HG02798 (cell line): ENCODE results near the gene UBE2E3.

Experiments used
- ATAC-seq: cut with Tn5 transposase; IDR thresholded peaks from one replicate; pipeline ENCODE4 v1.9.1; 2021; ENCODE audit warnings: mild to moderate bottlenecking; ENCODE audit not compliant: unreplicated experiment, poor library complexity

Gene UBE2E3

GRCh38 chr2:180980106-180980942, at the start of gene UBE2E3:
TSS of gene UBE2E3 (plus strand) at chr2:180980605. CDS start at chr2:180982043, 1,438 bp downstream.
- peak; percentile 83 for ATAC-seq

GRCh38 chr2:180931841-180932240, 48.6 kb upstream of the UBE2E3 start:
- no peak for ATAC-seq

- ATAC-seq: no peak
These were observed 47.1 kb upstream of the UBE2E3 start for GRCh38 chr2:180933332-180933731.

- no peak for ATAC-seq
These were observed 45.5 kb upstream of the UBE2E3 start for GRCh38 chr2:180934911-180935310.

GRCh38 chr2:180937480-180937879, 42.9 kb upstream of the UBE2E3 start:
- peak; percentile 74 for ATAC-seq

- ATAC-seq: peak; percentile 53
These were observed 42.0 kb upstream of the UBE2E3 start for GRCh38 chr2:180938451-180938850.

GRCh38 chr2:180943275-180943674, 37.1 kb upstream of the UBE2E3 start:
- ATAC-seq: no peak

- ATAC-seq: no peak
These were observed 36.0 kb upstream of the UBE2E3 start for GRCh38 chr2:180944372-180944771.

- ATAC-seq: no peak
These were observed 33.2 kb upstream of the UBE2E3 start for GRCh38 chr2:180947208-180947689.

GRCh38 chr2:180949896-180950295, 30.5 kb upstream of the UBE2E3 start:
- ATAC-seq: no peak

GRCh38 chr2:180952082-180952481, 28.3 kb upstream of the UBE2E3 start:
- peak; percentile 52 for ATAC-seq

- no peak for ATAC-seq
These were observed 27.6 kb upstream of the UBE2E3 start for GRCh38 chr2:180952731-180953336.

- no peak for ATAC-seq
These were observed 26.9 kb upstream of the UBE2E3 start for GRCh38 chr2:180953550-180953949.

- no peak for ATAC-seq
These were observed 25.3 kb upstream of the UBE2E3 start for GRCh38 chr2:180955101-180955500.

- peak; percentile 36 for ATAC-seq
These were observed 20.6 kb upstream of the UBE2E3 start for GRCh38 chr2:180959787-180960186.

- no peak for ATAC-seq
These were observed 19.4 kb upstream of the UBE2E3 start for GRCh38 chr2:180960982-180961381.

GRCh38 chr2:180962727-180963314, 17.6 kb upstream of the UBE2E3 start:
- no peak for ATAC-seq

GRCh38 chr2:180966378-180966777, 14.0 kb upstream of the UBE2E3 start:
- no peak for ATAC-seq

- no peak for ATAC-seq
These were observed 11.3 kb upstream of the UBE2E3 start for GRCh38 chr2:180969124-180969523.

- no peak for ATAC-seq
These were observed 10.4 kb upstream of the UBE2E3 start for GRCh38 chr2:180970016-180970415.

GRCh38 chr2:180971811-180972210, 8.6 kb upstream of the UBE2E3 start:
- no peak for ATAC-seq
